ENCODE data around the gene CCL1. TPM values are rescaled to one million over a fixed set of nuclear protein-coding genes. Genes with fewer than 3 reads are reported as not detected.

CCL1 gene
- total RNA-seq, 4 donors from 2014 or later = not detected

- Histone ChIP-seq H3K9me3 (no peaks in the 10 kb centered on the region), H3K4me3 (no peak overlapping the region), H3K36me3 (no peaks in the 10 kb centered on the region), H3K27ac (no peak overlapping the region), H3K27me3 (peaks cover 16% of the 10 kb centered on the region), H3K4me1 (peaks cover 2% of the 10 kb centered on the region)
- 88% methylated on average over 3 of the region's 3 CpGs for WGBS
- TF ChIP-seq CTCF (IDR thresholded peaks at IDR 0.05) = no peak
- no peak for TF ChIP-seq POLR2AphosphoS5 (IDR thresholded peaks at IDR 0.05)
- TF ChIP-seq EP300 (IDR thresholded peaks at IDR 0.05) = no peak
- TF ChIP-seq POLR2A (IDR thresholded peaks at IDR 0.05) = no peak
- no peak for DNase-seq (ENCODE audit: low spot score in 2 of 2)
Observed at GRCh38 chr17:34369571-34369970, 6.5 kb upstream of the CCL1 start.

- no peak for DNase-seq (ENCODE audit: low spot score in 2 of 2)
- Histone ChIP-seq H3K4me3 (no peak overlapping the region), H3K27ac (no peak overlapping the region), H3K4me1 (peaks cover 2% of the 10 kb centered on the region), H3K9me3 (no peaks in the 10 kb centered on the region), H3K27me3 (peaks cover 21% of the 10 kb centered on the region), H3K36me3 (no peaks in the 10 kb centered on the region)
- TF ChIP-seq CTCF (IDR thresholded peaks at IDR 0.05) (no peak), POLR2AphosphoS5 (IDR thresholded peaks at IDR 0.05) (no peak), EP300 (IDR thresholded peaks at IDR 0.05) (no peak)
- 53% methylated on average over 4 of the region's 4 CpGs for WGBS
Observed at GRCh38 chr17:34368946-34369500, 6.0 kb upstream of the CCL1 start.

DNA sequence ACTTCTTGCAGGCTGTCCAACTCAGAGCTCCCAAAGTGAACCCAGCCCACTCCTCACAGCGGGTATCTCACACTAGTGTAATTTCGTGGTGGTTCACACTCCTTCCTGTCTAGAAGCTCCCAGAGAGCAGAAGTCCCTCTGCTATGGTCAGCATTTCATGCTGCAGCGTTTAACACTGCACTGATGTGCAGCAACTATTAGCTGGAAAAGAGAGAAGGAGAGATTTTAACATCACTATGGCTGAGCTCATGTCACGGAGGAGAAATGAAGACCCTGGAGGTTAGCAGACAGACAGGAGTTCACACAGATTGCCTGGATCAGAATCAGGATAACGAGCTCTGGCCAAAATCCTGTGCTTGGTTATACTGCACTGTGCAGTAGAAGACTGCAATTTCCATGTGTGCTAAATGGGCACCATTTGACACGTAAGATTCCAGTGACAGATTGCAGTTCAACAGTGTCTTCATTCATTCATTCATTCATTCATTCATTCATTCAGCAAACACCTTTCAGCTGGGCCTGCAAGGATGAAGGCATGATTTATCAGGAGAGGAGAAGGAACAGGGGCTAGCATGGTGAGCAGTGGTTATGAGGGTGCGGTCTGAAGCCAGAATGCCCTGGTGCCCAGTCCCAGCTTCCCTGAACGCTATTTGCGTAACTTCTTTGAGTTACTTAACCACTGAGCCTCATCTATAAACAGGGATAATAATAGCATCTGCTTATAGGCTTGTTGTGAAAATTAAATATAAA, 5.3 kb upstream of the CCL1 start:
- no peaks in the 10 kb centered on the region for H3K36me3 ChIP-seq
- DNase-seq (ENCODE audit: low spot score in 2 of 2) = no peak
- peaks cover 2% of the 10 kb centered on the region for H3K4me1 ChIP-seq
- H3K9me3 ChIP-seq = no peaks in the 10 kb centered on the region
- TF ChIP-seq POLR2AphosphoS5 (IDR thresholded peaks at IDR 0.05) (no peak), CTCF (IDR thresholded peaks at IDR 0.05) (no peak), EP300 (IDR thresholded peaks at IDR 0.05) (no peak), POLR2A (IDR thresholded peaks at IDR 0.05) (no peak)
- H3K27me3 ChIP-seq = peaks cover 25% of the 10 kb centered on the region
- WGBS = 83% methylated on average over 9 of the region's 9 CpGs
- H3K4me3 ChIP-seq = no peak overlapping the region
- no peak overlapping the region for H3K27ac ChIP-seq

GRCh38 chr17:34367486-34368195, 4.6 kb upstream of the CCL1 start:
- H3K4me3 ChIP-seq = no peak overlapping the region
- H3K9me3 ChIP-seq = no peaks in the 10 kb centered on the region
- peaks cover 2% of the 10 kb centered on the region for H3K4me1 ChIP-seq
- H3K27ac ChIP-seq = no peak overlapping the region
- WGBS = 89% methylated on average over 9 of the region's 9 CpGs
- no peak for TF ChIP-seq POLR2AphosphoS5 (IDR thresholded peaks at IDR 0.05)
- TF ChIP-seq CTCF (IDR thresholded peaks at IDR 0.05) = no peak
- TF ChIP-seq EP300 (IDR thresholded peaks at IDR 0.05) = no peak
- peaks cover 29% of the 10 kb centered on the region for H3K27me3 ChIP-seq
- DNase-seq (ENCODE audit: low spot score in 2 of 2) = no peak
- H3K36me3 ChIP-seq = no peaks in the 10 kb centered on the region

GRCh38 chr17:34366529-34367107, 3.6 kb upstream of the CCL1 start:
- H3K4me1 ChIP-seq = peaks cover 2% of the 10 kb centered on the region
- no peaks in the 10 kb centered on the region for H3K9me3 ChIP-seq
- no peak overlapping the region for H3K27ac ChIP-seq
- H3K4me3 ChIP-seq = no peak overlapping the region
- H3K27me3 ChIP-seq = peaks cover 29% of the 10 kb centered on the region
- no peaks in the 10 kb centered on the region for H3K36me3 ChIP-seq
- 69% methylated on average over 4 of the region's 4 CpGs for WGBS
- DNase-seq (ENCODE audit: low spot score in 2 of 2) = no peak
- TF ChIP-seq CTCF (IDR thresholded peaks at IDR 0.05) (no peak), POLR2AphosphoS5 (IDR thresholded peaks at IDR 0.05) (no peak), POLR2A (IDR thresholded peaks at IDR 0.05) (no peak), EP300 (IDR thresholded peaks at IDR 0.05) (no peak)
